Measurements from ENCODE around the gene TRIM13. TPM values are rescaled to one million over a fixed set of nuclear protein-coding genes. Genes with fewer than 3 reads are reported as not detected.

The TRIM13 gene
- total and polyA plus RNA-seq, 2 of the 8 experiments (the other 6 are each of a cell fraction or from before 2014, with no cell fraction given), result 21.2 to 31.5 TPM

GRCh38 chr13:50055454-50055853 is 58.6 kb downstream of the TRIM13 start:
- Histone ChIP-seq H3K9ac (replicated peaks in 1 of 4; ENCODE audit: extremely low read depth in 1 of 4, low read depth in 3 of 4, low read length in 3 of 4) (no peak overlapping the region), H3K79me1 (ENCODE audit: low read depth, low read length) (no peaks in the 10 kb centered on the region; the same call in 1 of the 2 replicates), H3K23me2 (ENCODE audit: low read depth, low read length) (no peaks in the 10 kb centered on the region), H4K5ac (ENCODE audit: insufficient read length, low read depth, low read length) (no peak overlapping the region), H3K14ac (ENCODE audit: insufficient read length) (no peak overlapping the region), H3K79me2 (ENCODE audit: control insufficient read depth in 1 of 2, insufficient read depth in 2 of 2, low read length in 2 of 2) (no peaks in the 10 kb centered on the region), H4K91ac (replicated peaks; ENCODE audit: insufficient read length, low read length) (no peak overlapping the region), H2BK5ac (ENCODE audit: low read depth, low read length) (no peak overlapping the region), H3K27me3 (replicated peaks in 1 of 4; ENCODE audit: control insufficient read depth in 3 of 4, extremely low read depth in 1 of 4, insufficient read depth in 3 of 4, low read length in 3 of 4) (no peaks in the 10 kb centered on the region), H3K9me3 (ENCODE audit: insufficient read depth in 2 of 2, low read depth in 1 of 2, low read length in 1 of 2) (no peaks in the 10 kb centered on the region), H2BK120ac (replicated peaks; ENCODE audit: low read depth, low read length) (no peak overlapping the region), H2AFZ (ENCODE audit: low read length) (no peak overlapping the region), H3K56ac (replicated peaks; ENCODE audit: insufficient read length, low read depth, low read length) (no peak overlapping the region), H3K23ac (ENCODE audit: insufficient read length) (no peak overlapping the region), H4K8ac (ENCODE audit: extremely low read depth, insufficient read depth, low read length) (no peak overlapping the region), H3K27ac (ENCODE audit: low read depth, low read length) (no peak overlapping the region), H3K36me3 (ENCODE audit: control insufficient read depth in 2 of 4, insufficient read depth in 4 of 4, low read length in 3 of 4) (no peaks in the 10 kb centered on the region), H4K20me1 (replicated peaks in 1 of 2; ENCODE audit: control insufficient read depth in 1 of 2, insufficient read depth in 2 of 2, low read length in 2 of 2) (no peaks in the 10 kb centered on the region), H2BK12ac (ENCODE audit: low read depth, low read length) (no peak overlapping the region), H2BK15ac (ENCODE audit: low read length) (no peak overlapping the region), H2AK5ac (ENCODE audit: low read depth, low read length) (no peak overlapping the region), H3K4me2 (ENCODE audit: insufficient read depth in 1 of 2, low read depth in 2 of 2, low read length in 2 of 2) (no peak overlapping the region), H3K4ac (replicated peaks; ENCODE audit: insufficient read length, low read depth, low read length) (no peak overlapping the region), H3K4me3 (ENCODE audit: extremely low read depth in 1 of 4, insufficient read depth in 2 of 4, low read depth in 3 of 4, low read length in 4 of 4) (no peak overlapping the region), H2BK20ac (ENCODE audit: low read length) (no peak overlapping the region), H3K4me1 (replicated peaks in 1 of 4; ENCODE audit: control insufficient read depth in 3 of 4, insufficient read depth in 4 of 4, low read length in 3 of 4) (no peaks in the 10 kb centered on the region), H3K18ac (ENCODE audit: extremely low read depth, low read length) (no peak overlapping the region)
- ChIA-PET POLR2A (ENCODE audit: partially characterized antibody) (no interaction called here), CTCF (ENCODE audit: partially characterized antibody) (no interaction called here)
- DNase-seq (ENCODE audit: low read depth in 1 of 2, low spot score in 2 of 2) (no peak), FAIRE-seq (no peak)
- WGBS, 2 experiments (ENCODE audit: extremely low coverage in 1 of 2, insufficient coverage in 1 of 2, insufficient read length in 1 of 2, insufficient replicate concordance in 2 of 2, low coverage in 1 of 2, low lambda C conversion rate in 2 of 2, missing lambda C conversion rate in 1 of 2), result 89% methylated on average over 1 of the region's 1 CpG; no CpG with 5 or more reads in 1 of the 2 experiments
- TF ChIP-seq POU5F1 (IDR thresholded peaks at IDR 0.05; ENCODE audit: low read depth, low read length), result no peak
- TF ChIP-seq EZH2 (IDR thresholded peaks at IDR 0.05; ENCODE audit: low read depth, low read length, severe bottlenecking), result no peak
- no peak for TF ChIP-seq TAF1 (IDR thresholded peaks at IDR 0.05; ENCODE audit: low read depth, low read length)
- TF ChIP-seq SAP30 (IDR thresholded peaks at IDR 0.05; ENCODE audit: insufficient read depth, insufficient replicate concordance, low read length), result no peak
- no peak for TF ChIP-seq EP300 (IDR thresholded peaks at IDR 0.05; ENCODE audit: borderline replicate concordance in 1 of 2, low read depth in 2 of 2, low read length in 2 of 2)
- TF ChIP-seq MAX (IDR thresholded peaks at IDR 0.05), result no peak
- TF ChIP-seq CREB1 (IDR thresholded peaks at IDR 0.05), result no peak
- TF ChIP-seq CBX5 (IDR thresholded peaks at IDR 0.05; ENCODE audit: low read depth, low read length), result no peak
- no peak for TF ChIP-seq GTF2F1 (IDR thresholded peaks at IDR 0.05; ENCODE audit: borderline replicate concordance, low read depth, low read length)
- no peak for TF ChIP-seq SRF (IDR thresholded peaks at IDR 0.05; ENCODE audit: low read depth, low read length)
